ENCODE results near the gene FGD4. TPM values are rescaled to one million over a fixed set of nuclear protein-coding genes. Genes with fewer than 3 reads are reported as not detected.

FGD4 gene
- total RNA-seq, 1 experiment from 2014 or later = 37.4 TPM

GRCh38 chr12:32595251-32595650 is 195.9 kb downstream of the FGD4 start:
- Mint-ChIP-seq H3K36me3 (ENCODE audit: insufficient read depth, unreplicated experiment) (peaks cover 17% of the 10 kb centered on the region), H3K27ac (ENCODE audit: unreplicated experiment) (no peak overlapping the region), H3K9me3 (ENCODE audit: low read depth, unreplicated experiment) (no peaks in the 10 kb centered on the region), H3K27me3 (ENCODE audit: unreplicated experiment) (no peaks in the 10 kb centered on the region), H3K4me1 (ENCODE audit: low read depth, unreplicated experiment) (no peaks in the 10 kb centered on the region), H3K4me3 (ENCODE audit: low read depth, unreplicated experiment) (no peak overlapping the region)
- intact Hi-C loops (cut with micrococcal nuclease; ENCODE audit: unreplicated experiment) = no loop called here
- DNase-seq = no peak
- CTCF ChIA-PET = no interaction called here
- no peak for TF ChIP-seq CTCF (IDR thresholded peaks at IDR 0.05; ENCODE audit: unreplicated experiment)
- BruUV-seq (replicated peaks) = no TSS peak

DNA sequence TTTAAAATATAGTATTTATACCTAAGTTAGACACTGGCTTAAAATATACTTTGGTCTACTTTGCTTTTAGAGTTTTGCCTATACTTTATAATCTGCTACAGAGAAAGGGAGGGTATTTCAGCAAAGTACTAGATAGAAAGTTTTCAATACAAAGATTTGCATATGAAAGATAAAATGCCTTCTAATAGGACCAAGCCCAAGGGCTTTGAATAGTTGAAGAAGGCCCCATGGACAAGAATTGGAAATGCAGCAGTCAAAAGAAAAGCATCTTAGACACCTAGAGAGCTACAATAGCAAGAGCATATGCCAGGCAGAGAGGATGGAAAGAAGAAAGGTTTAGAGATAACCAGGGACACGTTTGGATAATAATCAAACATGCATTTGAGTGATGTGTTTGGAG is 196.7 kb downstream of the FGD4 start:
- CTCF ChIA-PET = no interaction called here
- intact Hi-C loops (cut with micrococcal nuclease; ENCODE audit: unreplicated experiment) = no loop called here
- Mint-ChIP-seq H3K36me3 (ENCODE audit: insufficient read depth, unreplicated experiment) (peaks cover 17% of the 10 kb centered on the region), H3K27me3 (ENCODE audit: unreplicated experiment) (no peaks in the 10 kb centered on the region), H3K4me1 (ENCODE audit: low read depth, unreplicated experiment) (no peaks in the 10 kb centered on the region), H3K4me3 (ENCODE audit: low read depth, unreplicated experiment) (no peak overlapping the region), H3K9me3 (ENCODE audit: low read depth, unreplicated experiment) (no peaks in the 10 kb centered on the region), H3K27ac (ENCODE audit: unreplicated experiment) (peak overlapping the region; percentile 2)
- no TSS peak for BruUV-seq (replicated peaks)
- no peak for DNase-seq
- TF ChIP-seq CTCF (IDR thresholded peaks at IDR 0.05; ENCODE audit: unreplicated experiment) = no peak

DNA sequence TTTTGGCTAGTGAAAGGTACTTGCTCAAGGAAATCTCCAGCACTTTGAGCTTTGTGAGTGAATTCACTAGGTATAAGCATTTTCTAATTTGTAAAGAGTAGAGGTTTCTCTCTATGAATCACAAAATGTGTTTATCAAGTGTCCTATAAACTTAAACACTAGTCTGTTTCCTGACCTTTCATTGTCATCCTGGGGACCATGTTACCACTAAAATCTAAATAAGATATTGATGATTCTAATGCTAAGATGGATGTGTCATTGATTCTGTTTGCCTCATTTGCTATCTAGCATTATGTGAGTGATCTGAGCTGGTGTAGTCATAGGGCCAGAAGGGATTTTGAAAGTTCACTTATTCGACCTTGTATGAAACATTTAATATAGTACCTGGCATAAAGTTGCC is 199.3 kb downstream of the FGD4 start:
- Mint-ChIP-seq H3K4me1 (ENCODE audit: low read depth, unreplicated experiment) (no peaks in the 10 kb centered on the region), H3K27ac (ENCODE audit: unreplicated experiment) (no peak overlapping the region), H3K9me3 (ENCODE audit: low read depth, unreplicated experiment) (no peaks in the 10 kb centered on the region), H3K4me3 (ENCODE audit: low read depth, unreplicated experiment) (no peak overlapping the region), H3K27me3 (ENCODE audit: unreplicated experiment) (no peaks in the 10 kb centered on the region), H3K36me3 (ENCODE audit: insufficient read depth, unreplicated experiment) (peaks cover 24% of the 10 kb centered on the region)
- CTCF ChIA-PET = no interaction called here
- intact Hi-C loops (cut with micrococcal nuclease; ENCODE audit: unreplicated experiment) = no loop called here
- no peak for DNase-seq
- no TSS peak for BruUV-seq (replicated peaks)
- no peak for TF ChIP-seq CTCF (IDR thresholded peaks at IDR 0.05; ENCODE audit: unreplicated experiment)

- H3K9me3 Mint-ChIP-seq (ENCODE audit: low read depth, unreplicated experiment) = no peaks in the 10 kb centered on the region
- H3K27me3 Mint-ChIP-seq (ENCODE audit: unreplicated experiment) = no peaks in the 10 kb centered on the region
- H3K4me1 Mint-ChIP-seq (ENCODE audit: low read depth, unreplicated experiment) = peaks cover 19% of the 10 kb centered on the region
- CTCF ChIA-PET = no interaction called here
- no peak for TF ChIP-seq CTCF (IDR thresholded peaks at IDR 0.05; ENCODE audit: unreplicated experiment)
- no TSS peak for BruUV-seq (replicated peaks)
- H3K27ac Mint-ChIP-seq (ENCODE audit: unreplicated experiment) = no peak overlapping the region
- intact Hi-C loops (cut with micrococcal nuclease; ENCODE audit: unreplicated experiment) = no loop called here
- no peak for DNase-seq
- H3K4me3 Mint-ChIP-seq (ENCODE audit: low read depth, unreplicated experiment) = no peak overlapping the region
- H3K36me3 Mint-ChIP-seq (ENCODE audit: insufficient read depth, unreplicated experiment) = peaks cover 24% of the 10 kb centered on the region
Measured at GRCh38 chr12:32600681-32601080, 201.3 kb downstream of the FGD4 start.

DNA sequence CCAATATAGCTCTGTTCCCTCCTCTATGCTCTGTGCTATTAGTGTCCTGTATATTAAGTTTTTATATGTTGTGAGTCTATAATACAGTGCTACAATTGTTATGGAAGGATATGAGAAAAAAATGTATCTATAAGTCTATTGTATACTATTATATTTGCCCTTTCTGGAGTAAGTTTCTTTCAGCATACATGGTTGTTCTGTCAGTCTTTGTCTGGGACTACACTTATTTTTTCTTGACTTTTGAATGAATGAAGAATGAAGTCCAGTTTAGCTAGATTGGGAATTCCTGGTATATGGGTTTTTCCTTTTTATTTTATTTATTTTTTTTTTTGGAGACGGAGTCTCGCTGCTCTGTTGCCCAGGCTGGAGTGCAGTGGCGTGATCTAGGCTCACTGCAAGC is 203.7 kb downstream of the FGD4 start:
- Mint-ChIP-seq H3K4me3 (ENCODE audit: low read depth, unreplicated experiment) (no peak overlapping the region), H3K27ac (ENCODE audit: unreplicated experiment) (no peak overlapping the region)

More for the DNA sequence above, 203.7 kb downstream of the FGD4 start:
- no TSS peak for BruUV-seq (replicated peaks)
- CTCF ChIA-PET = no interaction called here
- H3K27me3 Mint-ChIP-seq (ENCODE audit: unreplicated experiment) = no peaks in the 10 kb centered on the region
- TF ChIP-seq CTCF (IDR thresholded peaks at IDR 0.05; ENCODE audit: unreplicated experiment) = no peak
- no peak for DNase-seq
- peaks cover 14% of the 10 kb centered on the region for H3K36me3 Mint-ChIP-seq (ENCODE audit: insufficient read depth, unreplicated experiment)
- no peaks in the 10 kb centered on the region for H3K9me3 Mint-ChIP-seq (ENCODE audit: low read depth, unreplicated experiment)
- intact Hi-C loops (cut with micrococcal nuclease; ENCODE audit: unreplicated experiment) = no loop called here
- H3K4me1 Mint-ChIP-seq (ENCODE audit: low read depth, unreplicated experiment) = peaks cover 29% of the 10 kb centered on the region
